Measurements from ENCODE around the gene KRTAP4-11.
"Not testable (repeated sequence)": the region's sequence is repeated elsewhere in the genome, so short reads cannot be mapped to it uniquely, and the experiment has no call there.

The KRTAP4-11 gene

DNA sequence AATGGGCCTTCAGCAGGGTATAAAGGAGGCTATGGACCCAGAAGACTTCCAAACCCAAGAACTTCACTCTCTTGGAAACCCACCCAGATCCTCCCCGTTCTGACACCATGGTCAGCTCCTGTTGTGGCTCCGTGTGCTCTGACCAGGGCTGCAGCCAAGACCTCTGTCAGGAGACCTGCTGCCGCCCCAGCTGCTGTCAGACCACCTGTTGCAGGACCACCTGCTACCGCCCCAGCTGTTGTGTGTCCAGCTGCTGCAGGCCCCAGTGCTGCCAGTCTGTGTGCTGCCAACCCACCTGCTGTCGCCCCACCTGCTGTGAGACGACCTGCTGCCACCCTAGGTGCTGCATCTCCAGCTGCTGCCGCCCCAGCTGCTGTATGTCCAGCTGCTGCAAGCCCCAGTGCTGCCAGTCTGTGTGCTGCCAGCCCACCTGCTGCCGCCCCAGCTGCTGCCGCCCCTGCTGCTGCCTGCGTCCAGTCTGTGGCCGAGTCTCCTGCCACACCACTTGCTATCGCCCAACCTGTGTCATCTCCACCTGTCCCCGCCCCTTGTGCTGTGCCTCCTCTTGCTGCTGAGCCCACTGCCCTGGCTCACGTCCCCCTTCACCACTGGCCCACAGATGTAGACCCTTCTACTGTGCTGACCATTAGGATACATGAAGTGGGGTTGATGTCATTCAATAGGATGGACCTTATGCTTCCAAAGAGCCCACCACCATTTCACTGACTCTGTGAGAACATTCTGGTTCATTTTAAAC, 33.9 kb downstream of the KRTAP4-11 start, which contains the start of gene KRTAP4-7:
Gene KRTAP4-7, plus strand, starts transcription at position 51 of the 757 bp plus-strand sequence. Its CDS starts 57 bp downstream, at position 108.
- not testable (repeated sequence) for DNase-seq (ENCODE audit: low spot score)

DNA sequence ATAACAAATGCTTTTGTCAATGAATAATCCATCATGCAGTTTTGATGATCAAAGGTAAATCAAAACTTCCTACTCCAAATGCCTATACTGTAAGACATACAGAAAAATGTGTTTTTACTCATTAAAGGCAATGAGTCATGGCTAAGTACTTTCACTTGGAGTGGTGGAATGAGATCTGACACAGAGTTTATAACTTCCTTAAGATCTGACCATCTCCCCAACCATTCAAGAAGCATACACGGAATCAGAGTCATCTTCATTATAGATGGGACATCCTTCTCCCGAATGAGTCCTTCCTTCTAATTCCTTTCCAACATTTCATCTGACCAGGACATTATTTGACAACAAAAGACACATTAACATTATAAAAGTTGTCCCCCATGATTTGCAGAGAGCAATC, 34.7 kb downstream of the KRTAP4-11 start:
- not testable (repeated sequence) for DNase-seq (ENCODE audit: low spot score)

GRCh38 chr17:41082626-41083025, 35.5 kb downstream of the KRTAP4-11 start:
- no peak for DNase-seq (ENCODE audit: low spot score)

DNA sequence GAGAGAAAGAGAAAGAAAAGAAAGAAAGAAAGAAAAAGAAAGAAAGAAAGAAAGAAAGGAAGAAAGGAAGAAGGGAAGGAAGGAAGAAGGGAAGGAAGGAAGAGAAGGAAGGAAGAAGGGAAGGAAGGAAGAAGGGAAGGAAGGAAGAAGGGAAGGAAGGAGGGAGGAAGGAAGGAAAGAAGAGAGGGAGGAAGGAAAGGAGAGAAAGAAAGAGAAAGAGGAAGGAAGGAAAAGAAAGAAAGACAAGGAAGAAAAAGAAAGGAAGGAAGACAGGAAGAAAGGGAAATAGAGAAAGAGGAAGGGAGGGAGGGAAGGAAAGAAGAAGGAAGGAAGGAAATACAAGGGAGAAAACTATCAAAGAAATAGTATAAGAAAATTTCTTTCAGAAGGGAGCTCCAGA, 41.4 kb downstream of the KRTAP4-11 start:
- no peak for DNase-seq (ENCODE audit: low spot score)

GRCh38 chr17:41073676-41074075, 44.5 kb downstream of the KRTAP4-11 start:
- DNase-seq (ENCODE audit: low spot score): no peak

GRCh38 chr17:41071606-41072360, 46.4 kb downstream of the KRTAP4-11 start:
- DNase-seq (ENCODE audit: low spot score): no peak

- no peak for DNase-seq (ENCODE audit: low spot score)
These were observed 49.1 kb downstream of the KRTAP4-11 start for GRCh38 chr17:41069031-41069430.

- DNase-seq (ENCODE audit: low spot score): no peak
These were observed 50.9 kb downstream of the KRTAP4-11 start for GRCh38 chr17:41067281-41067680.

Measured in Ammon's horn (tissue), 1 donor.